GM21367 (cell line): ENCODE measurements around the gene LSM4.

ENCODE experiments used
- ATAC-seq: cut with Tn5 transposase; IDR thresholded peaks from one replicate; pipeline ENCODE4 v1.9.1; 2021; ENCODE audit not compliant: unreplicated experiment

Gene LSM4

DNA sequence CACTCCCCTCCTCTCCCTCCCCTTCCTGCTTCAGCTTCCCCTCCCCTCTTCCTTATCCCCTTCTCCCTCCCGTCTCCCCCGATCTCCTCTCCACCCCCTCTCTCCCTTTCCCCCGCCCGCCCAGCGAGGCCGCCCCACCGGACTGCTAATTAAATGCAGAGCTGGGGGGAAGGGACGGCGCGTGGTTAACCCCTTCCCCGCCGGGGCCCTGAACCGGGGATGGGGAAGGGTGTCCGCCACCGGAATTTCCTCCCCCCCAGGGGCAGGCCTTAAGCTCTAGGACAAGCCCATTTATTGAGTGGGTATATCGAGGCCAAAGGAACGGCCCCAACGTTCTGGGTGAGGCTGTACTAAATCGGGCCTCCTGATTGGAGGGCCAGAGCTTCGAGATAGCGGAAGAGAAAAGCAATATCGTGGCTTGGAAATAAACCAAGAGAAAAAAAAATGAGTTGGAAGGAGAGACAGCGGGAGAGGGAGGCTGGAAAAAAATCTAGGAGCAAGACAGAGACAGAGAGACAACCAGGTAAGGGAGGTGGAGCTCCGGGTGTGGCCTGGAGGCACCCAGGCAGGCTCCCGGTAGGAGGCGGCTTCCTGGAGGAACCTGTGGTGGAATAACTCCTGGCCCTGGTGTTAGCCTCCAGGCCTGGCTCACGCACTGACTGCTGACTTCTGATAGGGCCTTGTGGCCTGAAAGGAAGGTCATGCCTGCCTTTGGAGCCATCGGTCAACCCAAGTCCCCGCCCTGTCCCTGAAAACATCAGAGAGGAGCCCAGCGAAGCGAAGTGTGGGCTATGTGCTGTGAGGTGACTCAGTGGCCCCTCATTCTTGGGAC lies 29.9 kb downstream of the LSM4 start:
- no peak for ATAC-seq

DNA sequence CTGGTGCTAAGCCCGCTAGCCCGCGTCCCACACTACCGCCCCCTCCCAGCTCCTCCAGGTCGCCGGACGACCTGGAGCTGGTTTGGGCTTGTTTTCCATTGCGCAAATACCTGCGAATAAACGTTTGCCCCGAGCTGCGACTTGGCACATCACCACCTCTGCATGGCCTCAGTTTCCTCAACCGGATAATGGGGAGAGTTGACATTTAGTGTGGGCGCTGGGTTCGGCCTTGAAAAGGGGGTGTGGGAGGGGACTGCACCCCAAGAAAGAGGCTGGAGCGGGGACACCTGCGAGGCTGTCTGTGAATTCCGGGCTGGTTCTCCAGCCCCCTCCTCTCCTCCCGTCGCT lies 30.4 kb downstream of the LSM4 start:
- ATAC-seq: no peak

DNA sequence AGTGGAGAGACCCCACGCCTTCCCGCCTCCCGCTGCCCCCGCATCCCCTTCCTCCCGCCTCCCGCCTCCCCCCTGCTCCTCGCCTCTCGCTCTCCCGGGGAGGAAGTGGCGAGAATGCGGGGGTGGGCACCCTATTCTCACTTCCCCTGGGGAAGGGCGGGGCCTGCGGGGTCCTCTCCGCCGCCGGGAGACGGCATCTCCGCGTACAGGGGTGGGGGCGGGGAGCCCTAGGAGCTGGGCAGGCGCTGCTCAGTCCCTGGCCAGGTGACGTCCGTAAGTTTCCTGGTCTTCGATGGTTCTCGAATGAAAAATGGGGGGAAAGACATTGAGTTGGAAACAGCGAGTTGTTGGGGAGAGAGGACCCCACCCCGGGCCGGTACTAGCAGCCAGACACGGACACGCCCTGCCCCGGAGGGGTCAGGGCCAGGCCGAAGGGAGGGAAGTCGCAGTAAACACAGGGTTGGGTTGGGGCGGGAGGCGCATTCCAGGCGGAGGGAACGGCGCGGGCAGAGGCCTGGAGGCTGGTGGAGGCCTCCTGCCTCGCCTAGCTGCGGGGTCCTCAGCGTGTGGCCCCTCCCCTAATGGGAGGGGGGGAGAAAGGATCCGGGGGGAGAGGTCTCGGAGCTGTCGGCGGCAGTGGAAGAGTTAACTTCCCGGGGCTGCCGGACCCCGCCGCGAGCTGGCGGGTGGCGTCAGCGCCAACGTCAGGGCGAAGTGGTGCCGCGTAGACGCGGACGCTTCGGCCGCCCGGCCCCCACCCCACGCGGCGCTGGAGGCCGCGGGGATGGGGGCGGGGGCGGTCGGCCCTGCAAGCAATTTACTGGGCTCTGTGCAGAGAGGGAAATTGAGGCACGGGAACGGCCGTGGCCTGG lies 31.1 kb downstream of the LSM4 start:
- ATAC-seq: peak; percentile 32

GRCh38 chr19:18291019-18291524 lies 31.8 kb downstream of the LSM4 start:
- no peak for ATAC-seq

DNA sequence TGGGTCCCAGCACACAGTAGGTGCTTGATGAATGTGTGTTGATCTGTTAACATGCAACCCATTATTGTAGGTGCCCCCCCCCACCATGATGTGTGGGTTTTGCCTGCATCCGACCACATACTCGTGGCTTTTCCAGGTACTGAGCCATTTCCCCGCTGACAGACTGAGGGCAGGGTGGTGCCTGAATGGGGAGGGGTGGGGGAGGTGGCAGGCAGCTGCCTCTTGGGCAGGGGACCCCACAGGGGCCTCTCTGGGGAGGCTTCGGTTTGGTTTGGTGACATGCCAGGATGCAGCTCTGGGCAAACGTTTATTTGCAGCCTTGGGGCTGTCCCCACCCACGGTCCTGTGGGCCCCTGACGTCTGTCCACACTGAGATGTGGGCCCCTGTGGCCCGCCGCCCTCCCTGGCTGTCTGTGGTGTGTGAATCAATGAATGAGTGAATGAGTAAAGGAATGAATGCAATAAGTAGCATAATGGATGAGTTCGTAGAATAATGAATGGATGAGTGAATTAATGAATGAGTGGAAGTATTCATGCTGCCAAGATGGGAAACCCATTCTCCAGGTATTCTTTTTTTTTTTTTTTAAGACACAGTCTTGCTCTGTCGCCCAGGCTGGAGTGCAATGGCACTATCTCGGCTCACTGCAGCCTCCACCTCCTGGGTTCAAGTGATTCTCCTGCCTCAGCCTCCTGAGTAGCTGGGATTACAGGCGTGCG lies 32.4 kb downstream of the LSM4 start:
- ATAC-seq: no peak

GRCh38 chr19:18289471-18290301 lies 33.2 kb downstream of the LSM4 start:
- no peak for ATAC-seq

DNA sequence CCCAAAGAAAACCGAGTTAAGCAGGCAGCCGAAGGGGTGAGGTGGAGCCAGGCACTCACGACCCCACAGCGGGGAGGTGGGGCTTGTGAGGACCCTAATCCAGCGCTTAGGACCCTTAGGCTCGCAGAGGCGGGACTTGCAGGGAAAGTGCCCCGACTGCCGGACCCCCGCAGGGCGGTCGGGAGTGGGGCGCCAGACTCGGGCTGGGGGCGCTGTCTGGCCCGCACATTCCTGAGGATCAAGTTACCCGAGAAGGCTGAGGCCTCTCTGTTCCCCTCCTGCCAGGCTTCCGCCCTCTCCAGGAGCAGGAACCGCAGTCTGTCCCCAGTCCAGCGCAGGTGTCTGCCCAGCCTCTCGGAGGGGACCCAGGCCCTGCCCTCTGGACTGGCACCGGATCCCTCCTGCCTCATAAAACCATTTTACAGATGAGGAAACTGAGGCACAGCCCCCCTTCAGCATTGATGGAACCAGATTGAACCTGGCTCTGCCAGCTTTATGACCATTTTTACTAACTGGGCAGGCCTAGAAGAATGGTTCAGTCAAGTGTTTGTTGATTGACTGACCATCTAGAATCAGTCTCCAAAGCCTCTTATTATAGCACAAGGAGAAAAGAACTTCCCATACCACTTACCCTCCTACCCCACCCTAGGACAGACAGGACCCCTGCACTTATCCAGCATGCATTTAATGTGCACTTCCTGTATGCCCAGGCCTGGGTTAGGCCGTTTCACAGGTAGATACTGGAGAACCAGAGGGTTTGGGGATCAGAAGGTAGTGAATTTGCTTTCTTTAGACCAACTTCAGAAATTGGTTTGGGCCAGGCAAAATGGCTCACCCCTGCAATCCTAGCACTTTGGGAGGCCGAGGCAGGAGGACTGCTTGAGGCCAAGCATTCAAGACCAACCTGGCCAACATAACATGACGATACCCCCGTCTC lies 34.8 kb downstream of the LSM4 start:
- ATAC-seq: no peak

DNA sequence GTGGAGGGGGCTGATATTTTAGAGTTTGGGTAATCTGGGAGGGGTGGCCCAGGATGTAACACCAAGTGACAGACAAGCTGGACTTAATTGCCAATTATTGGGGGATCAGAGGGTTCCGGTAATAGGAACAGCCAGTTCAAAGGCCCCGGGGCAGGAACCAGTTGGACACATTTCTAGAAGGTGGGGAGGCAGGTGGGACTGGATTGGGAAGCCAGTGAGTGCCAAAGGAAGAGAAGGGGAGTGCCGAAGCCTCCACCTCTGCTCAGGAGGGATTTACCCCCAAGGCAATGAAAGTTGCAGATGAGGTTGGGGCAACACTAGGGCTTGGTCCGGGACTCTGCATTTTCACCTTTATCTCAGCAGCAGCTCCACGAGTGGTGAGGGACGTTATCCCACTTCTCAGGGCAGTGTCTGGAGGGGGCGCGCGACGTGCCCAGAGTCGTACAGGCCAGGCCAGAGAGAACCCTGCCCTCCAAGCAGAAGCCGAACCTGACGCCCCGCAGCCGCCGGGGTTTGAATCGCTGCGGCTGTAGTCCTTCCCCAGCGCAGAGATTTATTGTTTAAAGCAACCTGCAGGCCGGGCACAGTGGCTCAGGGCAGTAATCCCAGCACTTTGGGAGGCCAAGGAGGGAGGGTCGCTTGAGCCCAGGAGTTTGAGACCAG lies 35.8 kb downstream of the LSM4 start:
- no peak for ATAC-seq

DNA sequence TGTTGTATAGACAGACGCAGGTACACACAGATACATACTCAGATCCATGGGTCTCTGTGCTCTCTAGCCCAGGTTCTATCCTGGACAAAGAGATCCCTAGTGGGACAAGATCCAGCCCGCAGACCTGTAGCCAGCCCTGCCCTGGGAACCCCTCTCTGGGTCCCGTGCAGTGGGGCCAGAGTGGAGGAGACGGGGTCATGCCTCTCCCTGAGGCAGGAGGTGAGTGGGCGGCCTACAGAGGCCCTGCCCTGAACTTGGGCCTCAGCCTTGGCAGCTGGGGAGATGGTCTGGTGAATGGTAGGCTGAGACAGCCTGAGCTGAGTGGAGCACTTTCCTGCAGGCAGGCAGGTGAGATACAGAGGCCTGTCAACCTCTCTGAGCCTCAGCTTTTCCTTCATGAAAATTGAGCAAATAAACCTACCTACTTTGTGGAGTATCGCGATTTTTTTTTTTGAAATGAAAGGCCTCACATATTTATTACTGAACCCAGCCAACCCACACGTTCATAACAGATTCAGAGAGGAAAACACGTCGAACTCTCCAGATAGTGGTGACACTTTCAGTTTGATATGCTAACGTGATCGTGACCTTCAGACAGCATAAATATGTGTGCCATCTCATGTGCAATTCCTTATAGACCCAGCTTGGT lies 38.0 kb downstream of the LSM4 start:
- ATAC-seq: no peak

- no peak for ATAC-seq
Measured at GRCh38 chr19:18283338-18283737, 39.5 kb downstream of the LSM4 start.

- no peak for ATAC-seq
Measured at GRCh38 chr19:18282788-18283141, 40.1 kb downstream of the LSM4 start.

DNA sequence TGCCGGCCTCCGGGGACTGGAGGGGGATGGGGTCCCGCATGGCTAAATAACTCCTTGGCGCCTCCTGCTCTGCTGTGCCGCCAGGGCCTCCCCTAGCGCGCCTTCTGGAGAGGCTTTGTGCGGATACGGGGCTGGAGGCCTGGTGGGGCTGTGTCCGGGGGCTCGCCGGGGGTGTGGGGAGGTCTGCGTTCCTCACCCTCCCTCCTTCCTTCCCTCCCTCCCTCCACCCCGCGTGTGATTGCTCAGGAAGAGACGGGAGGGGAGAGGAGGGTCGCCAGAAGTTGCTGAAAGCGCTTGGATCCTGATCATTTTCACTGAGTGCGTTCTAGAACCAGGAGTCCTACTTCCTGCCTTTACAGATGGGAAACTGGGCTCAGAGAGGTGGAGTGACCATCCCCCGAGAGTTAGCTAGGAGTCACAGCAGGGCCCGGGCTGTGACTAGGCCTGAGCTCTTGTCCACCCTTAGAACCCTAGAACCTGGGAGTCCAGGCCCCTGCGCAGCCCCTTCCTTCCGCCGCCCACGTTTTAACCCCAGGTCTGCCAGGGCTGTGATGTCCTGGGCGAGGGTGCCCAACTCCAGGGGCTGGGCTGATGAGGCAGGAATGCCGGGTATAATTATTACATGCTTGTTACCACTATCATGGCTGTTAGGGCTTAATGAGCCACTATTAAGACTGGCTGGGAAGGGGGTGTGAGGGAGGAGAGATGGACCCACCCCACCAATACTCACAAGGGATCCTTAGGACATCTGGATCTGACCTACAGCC lies 40.7 kb downstream of the LSM4 start:
- no peak for ATAC-seq

- peak; percentile 49 for ATAC-seq
Measured at GRCh38 chr19:18281082-18282020, 41.5 kb downstream of the LSM4 start, which contains the start of gene JUND. JUND (minus strand) TSS chr19:18281622; CDS start chr19:18281484, 138 bp downstream.

- ATAC-seq: peak; percentile 13
Measured at GRCh38 chr19:18280247-18281081, 42.4 kb downstream of the LSM4 start.

GRCh38 chr19:18279516-18280246 lies 43.2 kb downstream of the LSM4 start:
- ATAC-seq: no peak
